SK-N-SH (cell line): Measurements from ENCODE around the gene BRD4. TPM values are rescaled to one million over a fixed set of nuclear protein-coding genes. Genes with fewer than 3 reads are reported as not detected.

ENCODE experiments used
- CTCF ChIA-PET: fragments of 300-600, 350-600 bp; formaldehyde crosslinking; extraction: SDS; loops from one replicate; lab custom pipeline; 2021; lab: Yijun Ruan, JAX
- POLR2A ChIA-PET: fragments of 350-600 bp; sonication (Branson Sonifier 250); formaldehyde crosslinking; extraction: SDS; loops from one replicate; lab custom pipeline; 2020; ENCODE audit warnings: antibody characterized with exemption, inconsistent platforms; lab: Yijun Ruan, JAX
- DNase-seq: peaks from one replicate; pipeline ENCODE4 v3.0.0; 2012
- H2AFZ ChIP-seq: fragments of 200-600 bp; sonication (generic); 2 replicates; pipeline ENCODE4 v1.8.1; 2016; ENCODE audit warnings: antibody characterized with exemption, mild to moderate bottlenecking, low read depth
- H3F3A ChIP-seq: fragments of 200-600 bp; sonication (generic); replicated peaks from 2 replicates; pipeline ENCODE3; 2016; ENCODE audit warnings: antibody characterized with exemption, mild to moderate bottlenecking; ENCODE audit not compliant: insufficient read depth
- H3K27ac ChIP-seq, 2 experiments: fragments of 200-500 bp in 1 of 2; fragments of 200-600 bp in 1 of 2; sonication (Bioruptor generic) in 1 of 2; sonication (generic), shearing (Covaris generic) in 1 of 2; 2 replicates each; pipeline versions ENCODE4 v1.5.1 to v1.6.1; 2014 to 2016; ENCODE audit warnings: low read depth in 2 of 2, inconsistent platforms in 1 of 2, low read length in 1 of 2, mild to moderate bottlenecking in 1 of 2, mixed read lengths in 1 of 2
- H3K27me3 ChIP-seq: fragments of 200-600 bp; sonication (generic), shearing (Covaris generic); 2 replicates; pipeline ENCODE4 v1.6.1; 2016; ENCODE audit warnings: mixed run types; ENCODE audit not compliant: insufficient read depth
- H3K36me3 ChIP-seq, 2 experiments: fragments of 200-500 bp in 1 of 2; fragments of 200-600 bp in 1 of 2; sonication (Bioruptor generic) in 1 of 2; sonication (generic) in 1 of 2; replicated peaks in 1 of 2; 2 replicates each; pipeline versions ENCODE3 to v1.5.1; 2014 to 2016; ENCODE audit warnings: low read length in 1 of 2, mild to moderate bottlenecking in 1 of 2; ENCODE audit not compliant: insufficient read depth in 2 of 2, control insufficient read depth in 1 of 2
- H3K4me1 ChIP-seq, 2 experiments: fragments of 200-500 bp in 1 of 2; fragments of 200-600 bp in 1 of 2; sonication (Bioruptor generic) in 1 of 2; sonication (generic), shearing (Covaris generic) in 1 of 2; 2 replicates each; pipeline versions ENCODE4 v1.5.1 to v1.6.1; 2014 to 2016; ENCODE audit warnings: low read depth in 1 of 2, low read length in 1 of 2, mixed run types in 1 of 2; ENCODE audit not compliant: insufficient read depth in 2 of 2, control insufficient read depth in 1 of 2
- H3K4me2 ChIP-seq: fragments of 200-600 bp; sonication (generic), shearing (Covaris generic); 2 replicates; pipeline ENCODE4 v1.6.1; 2017; ENCODE audit warnings: mixed run types
- H3K4me3 ChIP-seq, 2 experiments: fragments of 200-500 bp in 1 of 2; fragments of 200-600 bp in 1 of 2; sonication (Bioruptor generic) in 1 of 2; sonication (generic), shearing (Covaris generic) in 1 of 2; 2 replicates each; pipeline versions ENCODE4 v1.5.1 to v1.8.1; 2014 to 2016; ENCODE audit warnings: low read depth in 2 of 2, inconsistent platforms in 1 of 2, low read length in 1 of 2, mild to moderate bottlenecking in 1 of 2, mixed read lengths in 1 of 2, moderate library complexity in 1 of 2
- H3K79me2 ChIP-seq: fragments of 200-600 bp; sonication (generic); 2 replicates; pipeline ENCODE4 v1.8.1; 2017; ENCODE audit warnings: mild to moderate bottlenecking; ENCODE audit not compliant: insufficient read depth
- H3K9ac ChIP-seq: fragments of 200-600 bp; sonication (generic); 2 replicates; pipeline ENCODE4 v1.6.1; 2017; ENCODE audit warnings: mixed run types
- H3K9me2 ChIP-seq: fragments of 200-600 bp; sonication (generic); 2 replicates; pipeline ENCODE4 v1.6.1; 2017; ENCODE audit warnings: mixed run types
- H3K9me3 ChIP-seq: fragments of 200-600 bp; sonication (generic); 2 replicates; pipeline ENCODE4 v1.6.1; 2017; ENCODE audit warnings: mixed run types, mild to moderate bottlenecking, moderate library complexity
- H4K20me1 ChIP-seq: fragments of 200-600 bp; sonication (generic); 2 replicates; pipeline ENCODE4 v1.6.1; 2017; ENCODE audit warnings: mild to moderate bottlenecking, mixed run types; ENCODE audit not compliant: insufficient read depth
- ELF1 ChIP-seq: IDR thresholded peaks from 2 replicates; pipeline ENCODE4 v1.4.0; 2012
- EZH2phosphoT487 ChIP-seq: fragments of 200-600 bp; sonication (generic); IDR thresholded peaks from 2 replicates; pipeline ENCODE4 v1.6.1; 2017; ENCODE audit warnings: low read depth, mixed run types, mild to moderate bottlenecking, antibody characterized with exemption, moderate library complexity, borderline replicate concordance
- FOSL2 ChIP-seq: IDR thresholded peaks from 2 replicates; pipeline ENCODE4 v1.4.0; 2012; ENCODE audit warnings: low read depth, mild to moderate bottlenecking, moderate library complexity, borderline replicate concordance
- FOXJ3 ChIP-seq: sonication (generic); formaldehyde crosslinking; IDR thresholded peaks from 2 replicates; pipeline ENCODE4 v1.5.1; 2020; ENCODE audit warnings: mild to moderate bottlenecking, missing genetic modification reagents
- JUND ChIP-seq: IDR thresholded peaks from 2 replicates; pipeline ENCODE4 v1.4.0; 2012
- MEF2A ChIP-seq: IDR thresholded peaks from 2 replicates; pipeline ENCODE4 v1.4.0; 2012; ENCODE audit warnings: low read depth, borderline replicate concordance
- MXI1 ChIP-seq: IDR thresholded peaks from 2 replicates; pipeline ENCODE4 v1.6.1; 2012; ENCODE audit warnings: mild to moderate bottlenecking, low read depth, low read length, improper control_type of control experiment
- NFIC ChIP-seq: IDR thresholded peaks from 2 replicates; pipeline ENCODE4 v1.4.0; 2012; ENCODE audit warnings: borderline replicate concordance
- NRF1 ChIP-seq: IDR thresholded peaks from 2 replicates; pipeline ENCODE4 v1.6.1; 2012; ENCODE audit warnings: low read depth, mild to moderate bottlenecking, low read length
- PBX3 ChIP-seq: IDR thresholded peaks from 2 replicates; pipeline ENCODE4; 2012
- RCOR1 ChIP-seq: fragments of 150-350 bp; IDR thresholded peaks from 2 replicates; pipeline ENCODE4 v1.6.1; 2017; ENCODE audit warnings: antibody characterized with exemption, low read length
- RFX5 ChIP-seq: IDR thresholded peaks from 2 replicates; pipeline ENCODE4 v1.6.1; 2012; ENCODE audit warnings: mild to moderate bottlenecking, improper control_type of control experiment, low read length
- SIN3A ChIP-seq: IDR thresholded peaks from 2 replicates; pipeline ENCODE4 v1.6.1; 2012; ENCODE audit warnings: low read depth, mild to moderate bottlenecking, low read length, moderate library complexity, borderline replicate concordance
- SMC3 ChIP-seq: IDR thresholded peaks from 2 replicates; pipeline ENCODE4 v1.6.1; 2012; ENCODE audit warnings: low read depth, low read length, improper control_type of control experiment
- TCF12 ChIP-seq: IDR thresholded peaks from 2 replicates; pipeline ENCODE4 v1.4.0; 2012
- TEAD4 ChIP-seq: IDR thresholded peaks from 2 replicates; pipeline ENCODE4 v1.4.0; 2012; ENCODE audit warnings: mild to moderate bottlenecking, borderline replicate concordance; ENCODE audit not compliant: insufficient read depth
- WGBS: methylation state at CpG from one replicate; pipeline ENCODE4 v1.1.6; 2017; ENCODE audit warnings: low lambda C conversion rate; 5-methylcytosine and 5-hydroxymethylcytosine counted together
- polyA plus RNA-seq, 3 experiments: library from polyadenylated mRNA; depleted of rRNA; stranded (reverse); fragments of >200 nt; gene quantifications; 2 replicates each; pipeline ENCODE4 v1.2.3, GENCODE V29; 2012
- TF ChIP-seq, protein P1 (sequence below): IDR thresholded peaks from 2 replicates; pipeline ENCODE4 v1.4.0; 2012; ENCODE audit warnings: low read depth
- TF ChIP-seq, protein P2 (sequence below): IDR thresholded peaks from 2 replicates; pipeline ENCODE4 v1.4.0; 2012; ENCODE audit warnings: low read depth, borderline replicate concordance
- TF ChIP-seq, protein P3 (sequence below): IDR thresholded peaks from 2 replicates; pipeline ENCODE4 v1.4.0; 2012; ENCODE audit warnings: low read depth, borderline replicate concordance

The BRD4 gene
- polyA plus RNA-seq, 1 of the 3 experiments (the other 2 are of a cell fraction), result 10.0 TPM

- Histone ChIP-seq H2AFZ (no peak overlapping the region), H4K20me1 (peaks cover 98% of the 10 kb centered on the region), H3F3A (peaks cover 12% of the 10 kb centered on the region), H3K4me2 (no peak overlapping the region), H3K27me3 (no peaks in the 10 kb centered on the region), H3K79me2 (peaks cover 98% of the 10 kb centered on the region), H3K36me3 (peaks cover 0 to 6% of the 10 kb centered on the region in 2 experiments), H3K9ac (no peak overlapping the region), H3K9me3 (0 out of 2 replicates have a peak, but pooled peaks cover 8% of the 10 kb centered on the region), H3K9me2 (no peaks in the 10 kb centered on the region), H3K4me3 (no peak overlapping the region), H3K27ac (no peak overlapping the region), H3K4me1 (peaks cover 19 to 21% of the 10 kb centered on the region in 2 experiments; a peak in 3 of 4 replicates)
- ChIA-PET CTCF (no interaction called here), POLR2A (no interaction called here)
- DNase-seq, result no peak
- no peak for TF ChIP-seq JUND
- TF ChIP-seq SMC3, result no peak
- TF ChIP-seq FOXJ3 (CRISPR knock-in tag), result no peak
- TF ChIP-seq RCOR1, result no peak
- no peak for TF ChIP-seq MXI1
- TF ChIP-seq TEAD4, result no peak
- TF ChIP-seq, protein P1, sequence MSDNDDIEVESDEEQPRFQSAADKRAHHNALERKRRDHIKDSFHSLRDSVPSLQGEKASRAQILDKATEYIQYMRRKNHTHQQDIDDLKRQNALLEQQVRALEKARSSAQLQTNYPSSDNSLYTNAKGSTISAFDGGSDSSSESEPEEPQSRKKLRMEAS, result no peak
- TF ChIP-seq TCF12, result no peak
- TF ChIP-seq ELF1, result no peak
- TF ChIP-seq, protein P2, sequence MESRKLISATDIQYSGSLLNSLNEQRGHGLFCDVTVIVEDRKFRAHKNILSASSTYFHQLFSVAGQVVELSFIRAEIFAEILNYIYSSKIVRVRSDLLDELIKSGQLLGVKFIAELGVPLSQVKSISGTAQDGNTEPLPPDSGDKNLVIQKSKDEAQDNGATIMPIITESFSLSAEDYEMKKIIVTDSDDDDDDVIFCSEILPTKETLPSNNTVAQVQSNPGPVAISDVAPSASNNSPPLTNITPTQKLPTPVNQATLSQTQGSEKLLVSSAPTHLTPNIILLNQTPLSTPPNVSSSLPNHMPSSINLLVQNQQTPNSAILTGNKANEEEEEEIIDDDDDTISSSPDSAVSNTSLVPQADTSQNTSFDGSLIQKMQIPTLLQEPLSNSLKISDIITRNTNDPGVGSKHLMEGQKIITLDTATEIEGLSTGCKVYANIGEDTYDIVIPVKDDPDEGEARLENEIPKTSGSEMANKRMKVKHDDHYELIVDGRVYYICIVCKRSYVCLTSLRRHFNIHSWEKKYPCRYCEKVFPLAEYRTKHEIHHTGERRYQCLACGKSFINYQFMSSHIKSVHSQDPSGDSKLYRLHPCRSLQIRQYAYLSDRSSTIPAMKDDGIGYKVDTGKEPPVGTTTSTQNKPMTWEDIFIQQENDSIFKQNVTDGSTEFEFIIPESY, result no peak
- TF ChIP-seq NFIC, result no peak
- TF ChIP-seq EZH2phosphoT487, result no peak
- TF ChIP-seq RFX5, result no peak
- TF ChIP-seq FOSL2, result no peak
- TF ChIP-seq, protein P3, sequence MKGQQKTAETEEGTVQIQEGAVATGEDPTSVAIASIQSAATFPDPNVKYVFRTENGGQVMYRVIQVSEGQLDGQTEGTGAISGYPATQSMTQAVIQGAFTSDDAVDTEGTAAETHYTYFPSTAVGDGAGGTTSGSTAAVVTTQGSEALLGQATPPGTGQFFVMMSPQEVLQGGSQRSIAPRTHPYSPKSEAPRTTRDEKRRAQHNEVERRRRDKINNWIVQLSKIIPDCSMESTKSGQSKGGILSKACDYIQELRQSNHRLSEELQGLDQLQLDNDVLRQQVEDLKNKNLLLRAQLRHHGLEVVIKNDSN, result no peak
- no peak for TF ChIP-seq NRF1
- no peak for TF ChIP-seq SIN3A
- TF ChIP-seq MEF2A, result no peak
- TF ChIP-seq PBX3, result no peak
- WGBS, result 92% methylated on average over 3 of the region's 3 CpGs
These were observed 26.6 kb downstream of the BRD4 start for GRCh38 chr19:15305582-15306334.
